GM23338 (cell line): ENCODE measurements around the gene TAS2R13. TPM values are rescaled to one million over a fixed set of nuclear protein-coding genes. Genes with fewer than 3 reads are reported as not detected.

Experiments used
- ATAC-seq: fragments of 200-7000 bp; cut with Tn5 transposase; 3 replicates; pipeline ENCODE4 v1.9.1; 2020
- DNase-seq: peaks from one replicate; pipeline ENCODE4 v3.0.0-alpha.2; 2015; ENCODE audit warnings: low spot score
- H2AFZ ChIP-seq: fragments of 200-600 bp; sonication (generic); 2 replicates; pipeline ENCODE4 v1.8.0; 2016; ENCODE audit warnings: antibody characterized with exemption, mild to moderate bottlenecking, moderate library complexity
- H3F3A ChIP-seq: fragments of 200-600 bp; sonication (generic); replicated peaks from 2 replicates; pipeline ENCODE4 v1.8.0; 2017; ENCODE audit warnings: antibody characterized with exemption, mixed run types, low read depth
- H3K27ac ChIP-seq: fragments of 200-600 bp; sonication (generic); 2 replicates; pipeline ENCODE4 v1.6.1; 2016; ENCODE audit warnings: low read depth
- H3K27me3 ChIP-seq: fragments of 200-600 bp; sonication (generic); 2 replicates; pipeline ENCODE4 v1.8.0; 2016; ENCODE audit warnings: mild to moderate bottlenecking, mixed run types, moderate library complexity; ENCODE audit not compliant: insufficient read depth
- H3K36me3 ChIP-seq: fragments of 200-600 bp; sonication (generic); 2 replicates; pipeline ENCODE4 v1.8.0; 2016; ENCODE audit warnings: mild to moderate bottlenecking; ENCODE audit not compliant: insufficient read depth
- H3K4me1 ChIP-seq: fragments of 200-600 bp; sonication (generic); 2 replicates; pipeline ENCODE4 v1.8.0; 2016; ENCODE audit warnings: mild to moderate bottlenecking, moderate library complexity; ENCODE audit not compliant: insufficient read depth
- H3K4me2 ChIP-seq: fragments of 200-600 bp; sonication (generic); 2 replicates; pipeline ENCODE4 v1.7.1; 2017; ENCODE audit warnings: mixed run types
- H3K4me3 ChIP-seq: fragments of 200-600 bp; sonication (generic); 2 replicates; pipeline ENCODE4 v1.6.1; 2016; ENCODE audit warnings: mixed run types
- H3K79me2 ChIP-seq: fragments of 200-600 bp; sonication (generic); replicated peaks from 2 replicates; pipeline ENCODE4 v1.8.0; 2017; ENCODE audit warnings: mild to moderate bottlenecking; ENCODE audit not compliant: insufficient read depth
- H3K9me2 ChIP-seq: fragments of 200-600 bp; sonication (generic); 2 replicates; pipeline ENCODE4 v1.8.0; 2017; ENCODE audit not compliant: insufficient read depth
- H4K20me1 ChIP-seq: fragments of 200-600 bp; sonication (generic); replicated peaks from 2 replicates; pipeline ENCODE4 v1.8.0; 2017; ENCODE audit warnings: mild to moderate bottlenecking; ENCODE audit not compliant: insufficient read depth
- H3K27ac Mint-ChIP-seq: 2 replicates; pipeline ENCODE4 v1.8.0; 2020; ENCODE audit warnings: inconsistent platforms, mild to moderate bottlenecking, moderate library complexity, mixed read lengths
- H3K27me3 Mint-ChIP-seq: 3 replicates; pipeline ENCODE4 v1.8.0; 2022; ENCODE audit warnings: low read depth, mild to moderate bottlenecking, moderate library complexity, mixed read lengths, inconsistent platforms; ENCODE audit not compliant: insufficient read depth, poor library complexity
- H3K36me3 Mint-ChIP-seq: 3 replicates; pipeline ENCODE4 v1.8.0; 2021; ENCODE audit warnings: low read depth, mild to moderate bottlenecking, inconsistent platforms, moderate library complexity, mixed read lengths
- H3K4me1 Mint-ChIP-seq: 3 replicates; pipeline ENCODE4 v1.8.0; 2020; ENCODE audit warnings: mild to moderate bottlenecking, inconsistent platforms, mixed read lengths
- H3K4me3 Mint-ChIP-seq: 3 replicates; pipeline ENCODE4 v1.8.0; 2021; ENCODE audit warnings: moderate library complexity, mild to moderate bottlenecking, inconsistent platforms, mixed read lengths
- H3K9me3 Mint-ChIP-seq: 3 replicates; pipeline ENCODE4 v1.8.0; 2020; ENCODE audit warnings: moderate library complexity, mild to moderate bottlenecking, inconsistent platforms, mixed read lengths
- CREB1 ChIP-seq: fragments of 250-450 bp; sonication (Bioruptor Pico); IDR thresholded peaks from 2 replicates; pipeline ENCODE4 v1.5.0; 2020; ENCODE audit warnings: low read depth, mild to moderate bottlenecking, moderate library complexity
- CTCF ChIP-seq, 2 experiments: fragments of 200-600 bp in 1 of 2; sonication (generic) in 1 of 2; conservative IDR thresholded peaks; 2 replicates each; pipeline versions ENCODE4 v1.5.1 to v1.6.1; 2016 to 2017; ENCODE audit warnings: antibody characterized with exemption in 2 of 2, low read depth in 2 of 2, mild to moderate bottlenecking in 2 of 2, moderate library complexity in 1 of 2
- ETS1 ChIP-seq: IDR thresholded peaks from 2 replicates; pipeline ENCODE4 v1.6.1; 2016; ENCODE audit warnings: antibody characterized with exemption
- EZH2 ChIP-seq: fragments of 200-600 bp; sonication (generic); IDR thresholded peaks from one replicate; pipeline ENCODE4 v1.8.0; 2017; ENCODE audit warnings: antibody characterized with exemption, mild to moderate bottlenecking, low read depth; ENCODE audit not compliant: unreplicated experiment
- EZH2phosphoT487 ChIP-seq: fragments of 200-600 bp; sonication (generic); IDR thresholded peaks from one replicate; pipeline ENCODE4 v1.8.1; 2018; ENCODE audit warnings: antibody characterized with exemption; ENCODE audit not compliant: unreplicated experiment
- JUNB ChIP-seq: IDR thresholded peaks from one replicate; pipeline ENCODE4 v1.6.1; 2016; ENCODE audit warnings: antibody characterized with exemption; ENCODE audit not compliant: unreplicated experiment
- NANOG ChIP-seq: IDR thresholded peaks from 2 replicates; pipeline ENCODE4 v1.6.1; 2016; ENCODE audit warnings: antibody characterized with exemption, borderline replicate concordance
- POLR2AphosphoS5 ChIP-seq: IDR thresholded peaks from 2 replicates; pipeline ENCODE4 v1.6.1; 2016; ENCODE audit warnings: antibody characterized with exemption, low read depth
- STAT1 ChIP-seq: IDR thresholded peaks from one replicate; pipeline ENCODE4 v1.6.1; 2016; ENCODE audit warnings: antibody characterized with exemption; ENCODE audit not compliant: unreplicated experiment
- ZNF114 ChIP-seq: fragments of 250-450 bp; sonication (Bioruptor Pico); IDR thresholded peaks from 2 replicates; pipeline ENCODE4 v1.5.0; 2020; ENCODE audit warnings: mild to moderate bottlenecking, moderate library complexity
- ZNF331 ChIP-seq: fragments of 250-450 bp; sonication (Bioruptor Pico); IDR thresholded peaks from 2 replicates; pipeline ENCODE4 v1.5.0; 2020; ENCODE audit warnings: low read depth, mild to moderate bottlenecking, moderate library complexity
- ZNF462 ChIP-seq: fragments of 250-450 bp; sonication (Bioruptor Pico); IDR thresholded peaks from 2 replicates; pipeline ENCODE4 v1.5.0; 2020; ENCODE audit warnings: mild to moderate bottlenecking, moderate library complexity
- polyA plus RNA-seq: library from polyadenylated mRNA; unstranded; fragments of >200 nt; fragmentation: Nextera tagmentation; extraction: Ambion mirVana; gene quantifications from 2 replicates; pipeline ENCODE4 v1.2.1, GENCODE V29; 2016
- total RNA-seq: library from RNA; depleted of rRNA; stranded (reverse); fragments of >200 nt; shearing (Covaris generic); gene quantifications from 2 replicates; pipeline ENCODE4 v1.2.3, GENCODE V29; 2014

The TAS2R13 gene
- total and polyA plus RNA-seq, 2 experiments from 2014 or later, result 3.6 TPM; not detected in 1

GRCh38 chr12:10940389-10940788 is 31.0 kb upstream of the TAS2R13 start:
- no peak for DNase-seq
- H3K9me3 Mint-ChIP-seq, result peaks cover 26% of the 10 kb centered on the region
- H3K4me3 Mint-ChIP-seq, result no peak overlapping the region

GRCh38 chr12:10939163-10939562 is 29.8 kb upstream of the TAS2R13 start, which contains the start of gene TAS2R14:
Gene TAS2R14, minus strand, starts transcription at chr12:10939263. Its CDS starts 56 bp downstream, at chr12:10939207.
- H3K9me3 Mint-ChIP-seq, result peaks cover 14% of the 10 kb centered on the region
- no peaks in the 10 kb centered on the region for H3F3A ChIP-seq
- no peak within 1 kb of the TSS for H3K4me3 Mint-ChIP-seq
- no peaks in the 10 kb centered on the region for H3K36me3 ChIP-seq
- H3K4me1 ChIP-seq, result no peaks in the 10 kb centered on the region
- no peak for DNase-seq
- H3K4me2 ChIP-seq, result no peak within 1 kb of the TSS
- no peak within 1 kb of the TSS for H3K27ac Mint-ChIP-seq
- H2AFZ ChIP-seq, result no peak within 1 kb of the TSS
- H3K4me1 Mint-ChIP-seq, result peaks cover 25% of the 10 kb centered on the region
- H3K4me3 ChIP-seq, result no peak within 1 kb of the TSS
- no peak within 1 kb of the TSS for H3K27ac ChIP-seq
- peaks cover 12% of the 10 kb centered on the region for H3K36me3 Mint-ChIP-seq
- H3K27me3 Mint-ChIP-seq, result no peaks in the 10 kb centered on the region
- no peaks in the 10 kb centered on the region for H3K9me2 ChIP-seq
- no peaks in the 10 kb centered on the region for H3K27me3 ChIP-seq
- ATAC-seq, result no peak
- no peaks in the 10 kb centered on the region for H4K20me1 ChIP-seq
- H3K79me2 ChIP-seq, result no peaks in the 10 kb centered on the region
- TF ChIP-seq EZH2phosphoT487, result no peak
- no peak for TF ChIP-seq EZH2
- TF ChIP-seq POLR2AphosphoS5, result no peak
- TF ChIP-seq CTCF (conservative IDR thresholded peaks at IDR 0.05; ENCODE audit: low read depth in 2 of 2), result no peak
- no peak for TF ChIP-seq ZNF114 (CRISPR knock-in tag)
- TF ChIP-seq JUNB, result no peak
- TF ChIP-seq STAT1, result no peak
- TF ChIP-seq ZNF331 (CRISPR knock-in tag), result no peak
- no peak for TF ChIP-seq CREB1 (CRISPR knock-in tag)
- TF ChIP-seq NANOG, result no peak
- TF ChIP-seq ZNF462 (CRISPR knock-in tag), result no peak

More at GRCh38 chr12:10940389-10940788, 31.0 kb upstream of the TAS2R13 start:
- Histone ChIP-seq H3K27me3 (no peaks in the 10 kb centered on the region), H3K36me3 (0 out of 2 replicates have a peak, but pooled peaks cover 2% of the 10 kb centered on the region), H3K4me2 (no peak overlapping the region), H3K9me2 (no peaks in the 10 kb centered on the region), H3K4me1 (no peaks in the 10 kb centered on the region), H3F3A (no peaks in the 10 kb centered on the region), H3K27ac (no peak overlapping the region), H4K20me1 (no peaks in the 10 kb centered on the region), H3K79me2 (no peaks in the 10 kb centered on the region), H2AFZ (no peak overlapping the region), H3K4me3 (no peak overlapping the region)
- Mint-ChIP-seq H3K4me1 (peaks cover 27% of the 10 kb centered on the region), H3K27ac (no peak overlapping the region), H3K36me3 (peaks cover 24% of the 10 kb centered on the region), H3K27me3 (peaks cover 2% of the 10 kb centered on the region)
- ATAC-seq, result no peak
- no peak for TF ChIP-seq ZNF331 (CRISPR knock-in tag)
- no peak for TF ChIP-seq ETS1
- no peak for TF ChIP-seq EZH2phosphoT487
